Neural progenitor cell (in vitro differentiated cells): ENCODE measurements around the gene EIF3D. TPM values are rescaled to one million over a fixed set of nuclear protein-coding genes. Genes with fewer than 3 reads are reported as not detected.

Source experiments
- DNase-seq: peaks from one replicate; pipeline ENCODE4 v3.0.0-alpha.2; 2016; ENCODE audit warnings: low spot score
- H2AFZ ChIP-seq: fragments of 200-600 bp; sonication (generic); replicated peaks from 2 replicates; pipeline ENCODE4 v1.6.1; 2016; ENCODE audit warnings: antibody characterized with exemption
- H3F3A ChIP-seq: fragments of 200-600 bp; sonication (generic); 2 replicates; pipeline ENCODE4 v1.6.1; 2016; ENCODE audit warnings: antibody characterized with exemption, low read depth
- H3K27ac ChIP-seq: fragments of 200-600 bp; sonication (generic); 2 replicates; pipeline ENCODE4 v1.5.1; 2016; ENCODE audit warnings: mild to moderate bottlenecking
- H3K27me3 ChIP-seq: fragments of 200-600 bp; sonication (generic); 2 replicates; pipeline ENCODE4 v1.6.1; 2016; ENCODE audit warnings: mild to moderate bottlenecking, moderate library complexity
- H3K36me3 ChIP-seq: fragments of 200-600 bp; sonication (generic); 2 replicates; pipeline ENCODE4 v1.5.1; 2016
- H3K4me1 ChIP-seq: fragments of 200-600 bp; sonication (generic); 2 replicates; pipeline ENCODE4 v1.6.1; 2016; ENCODE audit warnings: mixed run types
- H3K4me2 ChIP-seq: fragments of 200-600 bp; sonication (generic); 2 replicates; pipeline ENCODE4 v1.6.1; 2016
- H3K4me3 ChIP-seq: fragments of 200-600 bp; sonication (generic); 2 replicates; pipeline ENCODE4 v1.5.1; 2016
- H3K79me2 ChIP-seq: fragments of 200-600 bp; sonication (generic); 2 replicates; pipeline ENCODE4 v1.6.1; 2016; ENCODE audit warnings: low read depth
- H3K9ac ChIP-seq: fragments of 200-600 bp; sonication (generic); 2 replicates; pipeline ENCODE4 v1.6.1; 2016
- H3K9me3 ChIP-seq: fragments of 200-600 bp; sonication (generic); 2 replicates; pipeline ENCODE4 v1.5.1; 2016; ENCODE audit warnings: low read depth
- H4K20me1 ChIP-seq: fragments of 200-600 bp; sonication (generic); 2 replicates; pipeline ENCODE4 v1.6.1; 2016; ENCODE audit warnings: low read depth
- H3K27ac Mint-ChIP-seq: 3 replicates; pipeline ENCODE4 v1.8.0; 2021; ENCODE audit warnings: mixed read lengths
- H3K27me3 Mint-ChIP-seq: 2 replicates; pipeline ENCODE4 v1.8.0; 2022; ENCODE audit warnings: low read depth, mild to moderate bottlenecking, inconsistent platforms, moderate library complexity, mixed read lengths; ENCODE audit not compliant: insufficient read depth
- H3K36me3 Mint-ChIP-seq: 3 replicates; pipeline ENCODE4 v1.8.0; 2021; ENCODE audit warnings: mixed read lengths
- H3K4me1 Mint-ChIP-seq: 3 replicates; pipeline ENCODE4 v1.8.0; 2021; ENCODE audit warnings: mixed read lengths
- H3K4me3 Mint-ChIP-seq: 3 replicates; pipeline ENCODE4 v1.8.0; 2021; ENCODE audit warnings: mild to moderate bottlenecking, moderate library complexity, mixed read lengths
- H3K9me3 Mint-ChIP-seq: 3 replicates; pipeline ENCODE4 v1.8.0; 2020; ENCODE audit warnings: mixed read lengths
- CTCF ChIP-seq: fragments of 200-600 bp; sonication (generic); IDR thresholded peaks from 2 replicates; pipeline ENCODE4 v1.5.1; 2017; ENCODE audit warnings: antibody characterized with exemption, mild to moderate bottlenecking
- EZH2 ChIP-seq: fragments of 200-600 bp; sonication (generic); IDR thresholded peaks from 2 replicates; pipeline ENCODE4 v1.6.1; 2017; ENCODE audit warnings: antibody characterized with exemption, mild to moderate bottlenecking, moderate library complexity
- EZH2phosphoT487 ChIP-seq: fragments of 200-600 bp; sonication (generic); IDR thresholded peaks from 2 replicates; pipeline ENCODE4 v1.6.1; 2017; ENCODE audit warnings: antibody characterized with exemption
- total RNA-seq: library from RNA; depleted of rRNA; stranded (reverse); fragments of >200 nt; gene quantifications from 2 replicates; pipeline ENCODE4 v1.2.3, GENCODE V29; 2015; ENCODE audit warnings: low replicate concordance

The EIF3D gene
- total RNA-seq, 1 donor from 2014 or later: 361 TPM

GRCh38 chr22:36480941-36481392 is 48.0 kb downstream of the EIF3D start:
- peaks cover 23% of the 10 kb centered on the region for H3K27me3 ChIP-seq
- peak overlapping the region; percentile 94 for H3K27ac ChIP-seq
- peak overlapping the region; percentile 86 for H3K4me2 ChIP-seq
- peaks cover 5% of the 10 kb centered on the region for H3K79me2 ChIP-seq
- Mint-ChIP-seq H3K27ac (peak overlapping the region; percentile 99), H3K27me3 (peaks cover 2% of the 10 kb centered on the region), H3K4me3 (peak overlapping the region; percentile 94), H3K36me3 (peaks cover 14% of the 10 kb centered on the region), H3K9me3 (no peaks in the 10 kb centered on the region), H3K4me1 (peaks cover 9% of the 10 kb centered on the region)
- peak overlapping the region; percentile 65 for H3K9ac ChIP-seq
- TF ChIP-seq EZH2phosphoT487 (no peak), EZH2 (peak; percentile 39), CTCF (no peak)
- H3F3A ChIP-seq: peaks cover 23% of the 10 kb centered on the region
- H2AFZ ChIP-seq: peak overlapping the region; percentile 84
- H3K4me3 ChIP-seq: peak overlapping the region; percentile 64
- peaks cover 6% of the 10 kb centered on the region for H3K4me1 ChIP-seq
- H3K9me3 ChIP-seq: no peaks in the 10 kb centered on the region
- no peak for DNase-seq
- no peaks in the 10 kb centered on the region for H3K36me3 ChIP-seq
- no peaks in the 10 kb centered on the region for H4K20me1 ChIP-seq

GRCh38 chr22:36478966-36479365 is 50.0 kb downstream of the EIF3D start:
- H3K4me1 Mint-ChIP-seq: peaks cover 9% of the 10 kb centered on the region
- no peak for DNase-seq
- Histone ChIP-seq H3K9ac (no peak overlapping the region), H3K4me1 (peaks cover 6% of the 10 kb centered on the region), H4K20me1 (no peaks in the 10 kb centered on the region), H3K9me3 (no peaks in the 10 kb centered on the region), H3F3A (peaks cover 23% of the 10 kb centered on the region), H3K27me3 (peaks cover 12% of the 10 kb centered on the region), H2AFZ (no peak overlapping the region), H3K4me3 (no peak overlapping the region), H3K36me3 (no peaks in the 10 kb centered on the region), H3K27ac (no peak overlapping the region), H3K79me2 (peaks cover 5% of the 10 kb centered on the region), H3K4me2 (no peak overlapping the region)
- H3K36me3 Mint-ChIP-seq: peaks cover 24% of the 10 kb centered on the region
- TF ChIP-seq EZH2phosphoT487: no peak
- no peak for TF ChIP-seq EZH2
- no peak for TF ChIP-seq CTCF
- no peak overlapping the region for H3K27ac Mint-ChIP-seq
- no peaks in the 10 kb centered on the region for H3K9me3 Mint-ChIP-seq
- peaks cover 2% of the 10 kb centered on the region for H3K27me3 Mint-ChIP-seq
- no peak overlapping the region for H3K4me3 Mint-ChIP-seq

- H4K20me1 ChIP-seq: no peaks in the 10 kb centered on the region
- H3K27ac ChIP-seq: no peak overlapping the region
- no peak overlapping the region for H3K4me3 ChIP-seq
- H3K9ac ChIP-seq: no peak overlapping the region
- TF ChIP-seq EZH2phosphoT487 (no peak), CTCF (no peak), EZH2 (no peak)
- H3K4me2 ChIP-seq: no peak overlapping the region
- no peaks in the 10 kb centered on the region for H3F3A ChIP-seq
- H3K4me3 Mint-ChIP-seq: no peak overlapping the region
- H3K27me3 Mint-ChIP-seq: peaks cover 2% of the 10 kb centered on the region
- H2AFZ ChIP-seq: no peak overlapping the region
- no peaks in the 10 kb centered on the region for H3K27me3 ChIP-seq
- H3K9me3 ChIP-seq: no peaks in the 10 kb centered on the region
- H3K36me3 Mint-ChIP-seq: peaks cover 22% of the 10 kb centered on the region
- H3K36me3 ChIP-seq: no peaks in the 10 kb centered on the region
- H3K4me1 ChIP-seq: no peaks in the 10 kb centered on the region
- no peaks in the 10 kb centered on the region for H3K79me2 ChIP-seq
- H3K27ac Mint-ChIP-seq: no peak overlapping the region
- H3K9me3 Mint-ChIP-seq: no peaks in the 10 kb centered on the region
- H3K4me1 Mint-ChIP-seq: peaks cover 2% of the 10 kb centered on the region
- DNase-seq: no peak
Measured at GRCh38 chr22:36475341-36475740, 53.6 kb downstream of the EIF3D start.
